ENCODE measurements around the gene NRXN3.

NRXN3 gene

DNA sequence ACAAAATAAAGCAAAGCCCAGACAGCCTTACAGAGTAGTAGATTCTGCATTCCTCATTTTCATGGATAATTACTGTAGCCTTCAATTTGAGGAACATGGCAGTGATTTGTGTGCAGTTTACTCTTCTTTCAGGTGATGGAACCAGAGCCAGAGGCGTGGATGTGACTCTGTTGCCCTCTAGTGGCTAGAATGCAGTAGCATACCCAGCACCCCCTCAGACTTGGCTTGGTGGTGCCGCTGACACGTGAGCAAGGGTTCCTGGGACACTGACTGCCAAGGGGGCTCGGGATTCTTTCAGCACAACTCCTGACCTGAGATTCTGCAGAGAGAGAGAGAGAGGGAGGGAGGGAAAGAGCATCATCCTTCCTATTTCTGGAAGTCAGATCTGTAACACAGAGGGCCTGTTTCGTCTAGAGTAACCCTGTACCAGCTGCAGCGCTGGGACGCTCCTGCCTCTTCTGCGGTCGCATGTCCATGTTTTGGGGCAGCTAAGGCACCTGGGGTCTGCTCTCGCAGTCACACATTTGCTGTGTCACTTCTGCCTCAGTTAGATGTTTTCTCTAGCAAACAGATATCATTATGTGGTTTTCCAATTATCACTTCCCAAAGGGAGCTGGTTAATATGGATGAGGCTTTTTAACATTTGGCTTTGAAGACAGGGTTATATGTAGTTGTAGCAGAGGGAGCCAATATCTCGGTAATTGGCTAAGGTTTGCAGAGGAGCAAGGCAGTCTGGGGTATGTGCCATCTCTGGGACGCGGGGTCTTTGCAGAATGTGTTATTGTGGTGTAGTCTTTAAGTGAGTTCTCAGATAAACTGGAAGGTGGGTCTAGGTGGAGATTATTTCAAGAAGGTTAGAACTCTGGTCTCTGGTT lies 428.1 kb downstream of the NRXN3 start:
- peaks cover 0 to 3% (median 0%) of the 10 kb centered on the region in 5 donors for H3K4me1 ChIP-seq (ENCODE audit: control insufficient read depth in 5 of 5, insufficient read depth in 5 of 5, low read length in 5 of 5)
- H3K4me3 ChIP-seq (ENCODE audit: low read depth in 1 of 5, low read length in 5 of 5) = no peak overlapping the region
- no peaks in the 10 kb centered on the region for H3K36me3 ChIP-seq (ENCODE audit: control insufficient read depth in 5 of 5, insufficient read depth in 5 of 5, low read length in 5 of 5)
- H3K27me3 ChIP-seq (ENCODE audit: control insufficient read depth in 5 of 5, insufficient read depth in 4 of 5, low read length in 5 of 5) = peaks cover 0 to 8% (median 0%) of the 10 kb centered on the region in 5 donors
- H3K9ac ChIP-seq (ENCODE audit: low read length in 5 of 5) = no peak overlapping the region
- no peak overlapping the region for H3K27ac ChIP-seq (ENCODE audit: low read depth, low read length)
- no peaks in the 10 kb centered on the region for H3K9me3 ChIP-seq (ENCODE audit: control insufficient read depth in 5 of 5, low read length in 5 of 5)

DNA sequence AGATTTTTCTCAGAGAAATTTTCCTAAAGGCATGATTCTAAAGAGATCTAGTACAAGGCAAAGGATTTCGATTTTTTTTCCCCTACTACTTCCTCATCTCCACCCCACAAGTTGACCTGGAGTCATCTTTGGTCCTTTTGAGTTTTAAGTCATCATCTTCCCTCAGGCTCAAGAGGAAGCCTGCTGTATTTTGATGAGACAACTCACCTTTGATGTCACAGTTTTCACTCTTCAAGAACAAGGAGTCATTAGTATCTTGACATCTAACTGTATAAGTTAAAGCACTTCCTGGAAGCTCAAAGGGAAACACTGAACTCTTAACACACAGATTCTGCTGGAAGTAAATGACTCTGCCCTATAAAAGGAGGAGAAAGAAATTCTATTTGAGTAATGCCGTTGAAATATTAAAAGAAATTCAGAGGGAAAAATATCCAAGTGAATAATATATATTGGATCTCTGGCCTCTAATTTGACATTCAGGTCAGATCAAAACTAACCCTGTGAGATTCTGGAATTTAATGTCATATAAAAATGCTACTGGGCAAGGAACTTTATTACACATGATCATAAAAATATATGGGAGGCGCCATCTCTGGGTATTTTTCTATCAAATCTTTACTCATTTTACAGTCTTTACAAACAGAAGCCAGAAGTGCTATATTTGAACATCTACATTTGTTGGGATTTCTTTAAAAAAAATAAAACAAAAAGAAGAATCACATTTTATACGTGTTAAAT lies 435.0 kb downstream of the NRXN3 start:
- Histone ChIP-seq H3K27me3 (ENCODE audit: control insufficient read depth in 5 of 5, insufficient read depth in 4 of 5, low read length in 5 of 5) (peaks cover 0 to under 1% (median 0%) of the 10 kb centered on the region in 5 donors), H3K9me3 (ENCODE audit: control insufficient read depth in 5 of 5, low read length in 5 of 5) (no peaks in the 10 kb centered on the region), H3K36me3 (ENCODE audit: control insufficient read depth in 5 of 5, insufficient read depth in 5 of 5, low read length in 5 of 5) (no peaks in the 10 kb centered on the region), H3K4me3 (ENCODE audit: low read depth in 1 of 5, low read length in 5 of 5) (no peak overlapping the region), H3K9ac (ENCODE audit: low read length in 5 of 5) (no peak overlapping the region), H3K27ac (ENCODE audit: low read depth, low read length) (no peak overlapping the region), H3K4me1 (ENCODE audit: control insufficient read depth in 5 of 5, insufficient read depth in 5 of 5, low read length in 5 of 5) (no peaks in the 10 kb centered on the region)

DNA sequence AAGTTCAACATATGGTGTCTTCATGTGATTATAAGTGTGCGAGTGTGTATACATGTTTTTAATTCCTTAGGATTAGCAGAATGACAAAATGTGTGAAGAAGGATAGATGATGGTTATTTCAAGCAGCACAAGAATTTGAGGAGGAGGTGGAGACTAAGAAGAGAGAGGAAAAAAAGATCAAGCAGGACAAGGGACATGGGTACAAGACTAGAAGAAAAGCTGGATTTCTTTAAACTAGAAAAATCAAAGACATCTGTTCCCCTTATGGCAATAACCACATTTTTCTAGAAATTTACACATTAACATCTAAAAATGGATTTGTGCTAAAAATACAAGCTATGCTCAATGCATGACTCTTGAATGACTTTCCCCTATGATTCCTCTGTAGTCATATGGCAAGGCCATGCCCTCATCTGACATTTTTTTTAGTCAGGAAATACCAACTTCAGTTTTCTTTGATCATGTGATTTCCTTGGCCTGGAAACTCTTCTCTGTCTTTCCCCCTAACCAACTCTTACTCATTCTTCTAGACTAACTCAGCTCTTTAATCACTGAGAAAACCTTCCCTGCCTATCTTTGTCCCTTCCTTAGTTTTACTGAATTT lies 435.8 kb downstream of the NRXN3 start:
- Histone ChIP-seq H3K4me3 (ENCODE audit: low read depth in 1 of 5, low read length in 5 of 5) (no peak overlapping the region), H3K36me3 (ENCODE audit: control insufficient read depth in 5 of 5, insufficient read depth in 5 of 5, low read length in 5 of 5) (no peaks in the 10 kb centered on the region), H3K27ac (ENCODE audit: low read depth, low read length) (no peak overlapping the region), H3K9me3 (ENCODE audit: control insufficient read depth in 5 of 5, low read length in 5 of 5) (no peaks in the 10 kb centered on the region), H3K9ac (ENCODE audit: low read length in 5 of 5) (no peak overlapping the region), H3K27me3 (ENCODE audit: control insufficient read depth in 5 of 5, insufficient read depth in 4 of 5, low read length in 5 of 5) (no peaks in the 10 kb centered on the region), H3K4me1 (ENCODE audit: control insufficient read depth in 5 of 5, insufficient read depth in 5 of 5, low read length in 5 of 5) (no peaks in the 10 kb centered on the region)

DNA sequence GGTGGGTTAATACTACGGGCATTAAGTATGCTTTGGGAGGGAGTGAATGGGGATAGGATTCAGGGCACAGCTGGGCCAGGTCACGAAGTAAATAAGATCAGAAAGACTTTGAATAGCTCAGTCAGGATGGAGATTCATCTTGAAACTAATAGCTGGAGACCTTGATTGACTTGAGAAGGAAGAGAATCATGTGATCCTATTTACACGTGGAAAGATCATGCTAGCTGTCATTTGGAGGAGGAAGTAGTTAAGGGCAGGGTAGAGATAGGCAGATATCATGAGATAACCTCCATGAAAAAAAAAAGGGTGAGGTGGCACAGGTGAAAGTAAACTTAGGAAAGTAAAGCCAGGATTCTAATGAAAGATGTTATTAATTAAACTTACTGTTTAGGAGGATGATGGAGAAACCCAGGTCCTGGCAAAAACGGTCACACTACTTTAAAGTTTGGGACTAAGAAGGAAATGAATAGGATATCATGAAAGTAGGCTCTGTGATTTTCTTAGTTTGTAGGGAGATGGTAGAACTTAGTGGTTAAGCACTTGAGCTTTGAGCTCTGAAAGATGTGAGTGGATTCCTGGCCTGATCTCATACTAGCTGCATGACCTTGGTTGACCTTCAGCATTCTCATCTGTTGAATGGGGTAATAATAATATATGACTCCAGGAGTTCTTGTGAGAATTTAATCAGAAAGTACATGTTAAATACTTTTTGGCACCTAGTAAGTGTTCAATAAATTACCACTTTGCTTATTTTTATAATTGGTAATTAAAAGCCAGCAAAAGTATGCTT lies 439.0 kb downstream of the NRXN3 start:
- Histone ChIP-seq H3K36me3 (ENCODE audit: control insufficient read depth in 5 of 5, insufficient read depth in 5 of 5, low read length in 5 of 5) (no peaks in the 10 kb centered on the region), H3K27me3 (ENCODE audit: control insufficient read depth in 5 of 5, insufficient read depth in 4 of 5, low read length in 5 of 5) (no peaks in the 10 kb centered on the region), H3K4me1 (ENCODE audit: control insufficient read depth in 5 of 5, insufficient read depth in 5 of 5, low read length in 5 of 5) (no peaks in the 10 kb centered on the region), H3K27ac (ENCODE audit: low read depth, low read length) (no peak overlapping the region), H3K9ac (ENCODE audit: low read length in 5 of 5) (no peak overlapping the region), H3K9me3 (ENCODE audit: control insufficient read depth in 5 of 5, low read length in 5 of 5) (no peaks in the 10 kb centered on the region), H3K4me3 (ENCODE audit: low read depth in 1 of 5, low read length in 5 of 5) (no peak overlapping the region)

DNA sequence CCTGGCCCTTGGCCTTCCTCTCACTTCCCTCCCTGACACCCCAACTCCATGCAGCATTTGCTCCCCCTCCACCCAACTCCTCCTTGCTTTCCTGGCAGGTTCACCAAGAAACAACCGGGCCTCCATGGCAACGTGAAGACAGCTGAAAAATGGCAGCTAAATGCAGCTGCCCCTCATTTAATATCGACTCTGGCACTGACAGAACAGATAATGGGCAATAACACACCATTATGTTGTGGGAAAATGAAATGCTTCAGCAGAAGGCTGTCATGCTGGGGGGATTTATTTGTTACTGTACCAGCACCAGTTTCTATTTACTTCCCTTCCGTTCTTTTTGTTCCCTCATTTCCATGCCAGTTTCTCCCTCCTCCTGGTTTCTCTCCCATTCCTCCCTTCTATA lies 440.8 kb downstream of the NRXN3 start:
- no peak overlapping the region for H3K9ac ChIP-seq (ENCODE audit: low read length in 5 of 5)
- no peak overlapping the region for H3K4me3 ChIP-seq (ENCODE audit: low read depth in 1 of 5, low read length in 5 of 5)
- no peaks in the 10 kb centered on the region for H3K9me3 ChIP-seq (ENCODE audit: control insufficient read depth in 5 of 5, low read length in 5 of 5)
- H3K36me3 ChIP-seq (ENCODE audit: control insufficient read depth in 5 of 5, insufficient read depth in 5 of 5, low read length in 5 of 5) = no peaks in the 10 kb centered on the region
- no peaks in the 10 kb centered on the region for H3K27me3 ChIP-seq (ENCODE audit: control insufficient read depth in 5 of 5, insufficient read depth in 4 of 5, low read length in 5 of 5)
- no peak overlapping the region for H3K27ac ChIP-seq (ENCODE audit: low read depth, low read length)
- no peaks in the 10 kb centered on the region for H3K4me1 ChIP-seq (ENCODE audit: control insufficient read depth in 5 of 5, insufficient read depth in 5 of 5, low read length in 5 of 5)

DNA sequence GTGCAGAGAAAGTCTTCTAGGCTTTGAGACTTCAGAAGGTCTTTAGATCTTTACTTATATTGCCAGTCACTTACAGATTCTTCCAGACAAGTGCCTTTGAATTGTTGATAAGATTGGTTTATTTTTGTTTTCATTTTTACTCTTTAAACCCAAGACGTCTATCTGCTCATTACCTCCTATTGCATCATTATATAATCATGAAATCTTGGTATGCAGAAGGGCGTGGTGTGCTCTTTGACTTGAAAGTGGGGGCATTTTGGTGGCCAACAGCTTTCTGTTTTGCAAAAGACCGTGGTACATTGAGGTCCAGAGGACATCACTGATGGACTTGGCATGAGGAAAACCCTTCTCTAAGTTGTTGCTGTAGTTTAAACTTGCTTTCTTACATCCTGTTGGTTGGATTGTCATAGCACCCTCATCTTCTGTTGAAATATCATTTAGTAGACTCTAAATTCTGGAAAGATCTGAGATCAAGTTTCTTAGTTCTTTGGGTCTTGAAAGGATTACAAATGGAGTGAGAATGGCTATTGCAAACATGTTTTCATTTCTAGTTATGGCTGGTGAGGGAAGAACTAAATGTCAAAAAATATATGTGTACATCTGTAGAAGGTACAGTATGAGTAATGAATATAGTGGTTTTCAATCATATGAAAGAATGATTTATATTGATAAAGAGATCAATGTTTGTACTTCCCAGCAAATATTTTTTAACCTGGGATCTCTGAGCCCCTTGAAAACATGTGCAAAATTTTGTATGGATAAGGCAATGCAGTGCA lies 441.8 kb downstream of the NRXN3 start:
- Histone ChIP-seq H3K4me1 (ENCODE audit: control insufficient read depth in 5 of 5, insufficient read depth in 5 of 5, low read length in 5 of 5) (no peaks in the 10 kb centered on the region), H3K36me3 (ENCODE audit: control insufficient read depth in 5 of 5, insufficient read depth in 5 of 5, low read length in 5 of 5) (no peaks in the 10 kb centered on the region), H3K27me3 (ENCODE audit: control insufficient read depth in 5 of 5, insufficient read depth in 4 of 5, low read length in 5 of 5) (no peaks in the 10 kb centered on the region), H3K9me3 (ENCODE audit: control insufficient read depth in 5 of 5, low read length in 5 of 5) (no peaks in the 10 kb centered on the region), H3K4me3 (ENCODE audit: low read depth in 1 of 5, low read length in 5 of 5) (no peak overlapping the region), H3K9ac (ENCODE audit: low read length in 5 of 5) (no peak overlapping the region), H3K27ac (ENCODE audit: low read depth, low read length) (no peak overlapping the region)

DNA sequence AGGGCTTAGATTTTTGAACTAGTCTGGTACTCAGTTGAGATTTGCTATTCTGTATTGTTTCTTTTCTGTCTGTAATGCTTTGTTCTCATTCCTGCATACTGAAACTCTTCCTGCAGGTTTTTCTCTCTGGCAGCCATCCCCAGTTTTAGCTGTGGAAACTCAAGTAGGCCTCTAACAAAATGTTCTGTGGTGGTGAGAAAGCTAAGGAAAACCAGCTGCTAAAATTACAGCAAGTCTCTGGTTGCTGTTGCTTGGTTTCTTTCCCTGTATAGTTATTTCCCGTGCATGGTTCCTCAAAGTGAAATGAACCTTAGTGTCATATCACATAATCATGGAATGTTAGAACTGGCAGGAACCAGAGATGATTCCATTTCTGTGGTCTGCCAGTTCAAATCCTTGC lies 442.5 kb downstream of the NRXN3 start:
- Histone ChIP-seq H3K27ac (ENCODE audit: low read depth, low read length) (no peak overlapping the region), H3K27me3 (ENCODE audit: control insufficient read depth in 5 of 5, insufficient read depth in 4 of 5, low read length in 5 of 5) (no peaks in the 10 kb centered on the region), H3K9me3 (ENCODE audit: control insufficient read depth in 5 of 5, low read length in 5 of 5) (no peaks in the 10 kb centered on the region), H3K4me1 (ENCODE audit: control insufficient read depth in 5 of 5, insufficient read depth in 5 of 5, low read length in 5 of 5) (no peaks in the 10 kb centered on the region), H3K4me3 (ENCODE audit: low read depth in 1 of 5, low read length in 5 of 5) (no peak overlapping the region), H3K36me3 (ENCODE audit: control insufficient read depth in 5 of 5, insufficient read depth in 5 of 5, low read length in 5 of 5) (no peaks in the 10 kb centered on the region), H3K9ac (ENCODE audit: low read length in 5 of 5) (no peak overlapping the region)

DNA sequence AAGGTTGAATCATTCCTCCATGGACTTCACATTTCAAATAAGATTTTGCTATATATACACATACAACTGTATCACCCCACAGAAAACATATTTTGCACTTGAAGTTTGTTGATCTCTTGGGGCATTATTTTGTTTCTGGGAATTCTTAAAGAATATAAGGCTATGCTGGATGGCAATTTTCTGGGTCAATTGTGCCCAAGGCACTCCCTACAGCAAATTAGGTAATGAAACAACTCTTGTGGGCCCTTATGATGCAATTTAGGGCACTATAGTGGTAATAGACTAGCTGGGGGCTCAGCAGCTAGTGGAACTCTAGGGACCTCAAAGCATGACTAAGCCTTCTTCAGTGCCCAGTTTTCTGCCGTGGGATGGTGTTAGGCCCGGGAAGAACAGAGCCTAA lies 444.4 kb downstream of the NRXN3 start:
- no peaks in the 10 kb centered on the region for H3K27me3 ChIP-seq (ENCODE audit: control insufficient read depth in 5 of 5, insufficient read depth in 4 of 5, low read length in 5 of 5)
- H3K9me3 ChIP-seq (ENCODE audit: control insufficient read depth in 5 of 5, low read length in 5 of 5) = no peaks in the 10 kb centered on the region
- no peaks in the 10 kb centered on the region for H3K36me3 ChIP-seq (ENCODE audit: control insufficient read depth in 5 of 5, insufficient read depth in 5 of 5, low read length in 5 of 5)
- H3K9ac ChIP-seq (ENCODE audit: low read length in 5 of 5) = no peak overlapping the region
- no peak overlapping the region for H3K4me3 ChIP-seq (ENCODE audit: low read depth in 1 of 5, low read length in 5 of 5)
- no peak overlapping the region for H3K27ac ChIP-seq (ENCODE audit: low read depth, low read length)
- H3K4me1 ChIP-seq (ENCODE audit: control insufficient read depth in 5 of 5, insufficient read depth in 5 of 5, low read length in 5 of 5) = no peaks in the 10 kb centered on the region

DNA sequence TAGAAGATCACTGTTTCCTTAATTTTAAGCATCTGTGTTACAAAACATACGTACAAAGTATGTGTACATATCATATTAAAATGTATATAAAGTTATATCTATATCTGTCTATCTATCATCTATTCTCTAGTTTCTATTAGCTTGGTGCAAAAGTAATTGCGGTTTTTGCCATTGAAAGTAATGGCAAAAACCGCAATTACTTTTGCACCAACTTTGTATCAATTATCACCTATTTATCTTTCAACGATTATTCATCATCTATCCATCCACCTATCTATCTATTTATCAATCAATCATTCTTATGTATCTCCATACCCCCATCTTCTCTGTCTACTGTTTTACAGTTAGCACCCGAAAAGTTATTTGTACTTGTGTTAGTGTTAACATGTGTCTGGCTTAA lies 447.6 kb downstream of the NRXN3 start:
- Histone ChIP-seq H3K4me1 (ENCODE audit: control insufficient read depth in 5 of 5, insufficient read depth in 5 of 5, low read length in 5 of 5) (no peaks in the 10 kb centered on the region), H3K27ac (ENCODE audit: low read depth, low read length) (no peak overlapping the region), H3K9ac (ENCODE audit: low read length in 5 of 5) (no peak overlapping the region), H3K27me3 (ENCODE audit: control insufficient read depth in 5 of 5, insufficient read depth in 4 of 5, low read length in 5 of 5) (no peaks in the 10 kb centered on the region), H3K36me3 (ENCODE audit: control insufficient read depth in 5 of 5, insufficient read depth in 5 of 5, low read length in 5 of 5) (no peaks in the 10 kb centered on the region), H3K9me3 (ENCODE audit: control insufficient read depth in 5 of 5, low read length in 5 of 5) (no peaks in the 10 kb centered on the region), H3K4me3 (ENCODE audit: low read depth in 1 of 5, low read length in 5 of 5) (no peak overlapping the region)
